GM21619 (cell line): ENCODE results near the gene ABHD16B.

ENCODE experiments used
- ATAC-seq: cut with Tn5 transposase; IDR thresholded peaks from one replicate; pipeline ENCODE4 v1.9.1; 2021; ENCODE audit not compliant: unreplicated experiment

Gene ABHD16B

GRCh38 chr20:63894358-63895201 lies 33.3 kb downstream of the ABHD16B start, which contains the start of gene DNAJC5:
Gene DNAJC5, plus strand, starts transcription at chr20:63895126. Its CDS starts 33,220 bp downstream, at chr20:63928346.
- peak; percentile 68 for ATAC-seq

GRCh38 chr20:63895202-63895951 lies 34.1 kb downstream of the ABHD16B start:
- peak; percentile 2 for ATAC-seq

- ATAC-seq: peak; percentile 3
Measured at GRCh38 chr20:63895952-63896263, 34.6 kb downstream of the ABHD16B start.

GRCh38 chr20:63896264-63897105 lies 35.2 kb downstream of the ABHD16B start:
- peak; percentile 41 for ATAC-seq

GRCh38 chr20:63897978-63898561 lies 36.8 kb downstream of the ABHD16B start:
- ATAC-seq: no peak

- ATAC-seq: no peak
Measured at GRCh38 chr20:63898882-63899558, 37.7 kb downstream of the ABHD16B start.

GRCh38 chr20:63900413-63900812 lies 39.1 kb downstream of the ABHD16B start:
- ATAC-seq: no peak

- ATAC-seq: no peak
Measured at GRCh38 chr20:63903796-63904561, 42.7 kb downstream of the ABHD16B start.

- no peak for ATAC-seq
Measured at GRCh38 chr20:63908008-63908682, 46.8 kb downstream of the ABHD16B start.

GRCh38 chr20:63911176-63911575 lies 49.9 kb downstream of the ABHD16B start:
- ATAC-seq: no peak
